ENCODE data around the gene RPP14. TPM values are rescaled to one million over a fixed set of nuclear protein-coding genes. Genes with fewer than 3 reads are reported as not detected.

The RPP14 gene
- total and polyA plus RNA-seq, 4 donors, result 5.8 to 13.8 (median 10.4) TPM

- H3K9me3 ChIP-seq (ENCODE audit: control insufficient read depth, low read length), result no peaks in the 10 kb centered on the region
- WGBS, 2 donors, result 93 to 95% methylated on average over 1 of the region's 1 CpG
- intact Hi-C loops (cut with DNase I), result no loop called here
- no peaks in the 10 kb centered on the region for H3K36me3 ChIP-seq (ENCODE audit: control insufficient read depth in 1 of 2, insufficient read depth in 2 of 2, low read length in 1 of 2)
- no peaks in the 10 kb centered on the region for H3K4me1 ChIP-seq (ENCODE audit: control insufficient read depth in 1 of 2, insufficient read depth in 2 of 2, low read length in 2 of 2)
- H3K4me3 ChIP-seq (ENCODE audit: low read length in 2 of 2), result no peak overlapping the region
- DNase-seq (no peak), ATAC-seq (ENCODE audit: low FRiP score) (no peak)
- H3K27ac ChIP-seq (ENCODE audit: low read depth in 1 of 2, low read length in 2 of 2), result no peak overlapping the region
- H3K27me3 ChIP-seq (ENCODE audit: control insufficient read depth in 1 of 2, insufficient read depth in 2 of 2, low read length in 1 of 2), result no peaks in the 10 kb centered on the region
These were observed 60.7 kb downstream of the RPP14 start for GRCh38 chr3:58366699-58367098.

- H3K4me3 ChIP-seq (ENCODE audit: low read length in 2 of 2), result no peak overlapping the region
- ATAC-seq (ENCODE audit: low FRiP score), result no peak
- H3K36me3 ChIP-seq (ENCODE audit: control insufficient read depth in 1 of 2, insufficient read depth in 2 of 2, low read length in 1 of 2), result no peaks in the 10 kb centered on the region
- no peaks in the 10 kb centered on the region for H3K4me1 ChIP-seq (ENCODE audit: control insufficient read depth in 1 of 2, insufficient read depth in 2 of 2, low read length in 2 of 2)
- intact Hi-C loops (cut with DNase I), result no loop called here
- 80 to 93% methylated on average over 1 of the region's 1 CpG for WGBS, 2 donors
- H3K27ac ChIP-seq (ENCODE audit: low read depth in 1 of 2, low read length in 2 of 2), result no peak overlapping the region
- no peak for DNase-seq
- H3K27me3 ChIP-seq (ENCODE audit: control insufficient read depth in 1 of 2, insufficient read depth in 2 of 2, low read length in 1 of 2), result no peaks in the 10 kb centered on the region
- no peaks in the 10 kb centered on the region for H3K9me3 ChIP-seq (ENCODE audit: control insufficient read depth, low read length)
These were observed 63.0 kb downstream of the RPP14 start for GRCh38 chr3:58369038-58369437.

Other genes starting within 250 kb of the RPP14 start
- 10 to 100 TPM in 1 of 2 donors, 1 to 10 TPM in 1; 4.3 to 19.8 TPM for gene DNASE1L3, start 95.3 kb upstream of the RPP14 start, total RNA-seq
- gene DNASE1L3, start 95.3 kb upstream of the RPP14 start, polyA plus RNA-seq, result 1 to 10 TPM; 1.4 to 7.0 TPM
- 10 to 100 TPM in 1 of 2 donors, 1 to 10 TPM in 1; 7.6 to 10.4 TPM for gene ABHD6, start 68.5 kb upstream of the RPP14 start, total RNA-seq
- 1 to 10 TPM; 5.9 to 7.1 TPM for gene ABHD6, start 68.5 kb upstream of the RPP14 start, polyA plus RNA-seq
- gene HTD2, start 275 bp downstream of the RPP14 start, total RNA-seq, result 1 to 10 TPM; 6.5 to 7.8 TPM
- 10 to 100 TPM in 1 of 2 donors, 1 to 10 TPM in 1; 7.7 to 10.8 TPM for gene HTD2, start 275 bp downstream of the RPP14 start, polyA plus RNA-seq
- 10 to 100 TPM; 19.8 to 32.6 TPM for gene PXK, start 26.6 kb downstream of the RPP14 start, total RNA-seq
- gene PXK, start 26.6 kb downstream of the RPP14 start, polyA plus RNA-seq, result 10 to 100 TPM in 1 of 2 donors, 1 to 10 TPM in 1; 6.8 to 13.0 TPM
- 10 to 100 TPM; 49.0 to 49.9 TPM for gene PDHB, start 127.6 kb downstream of the RPP14 start, total RNA-seq
- 10 to 100 TPM; 68.4 to 72.7 TPM for gene PDHB, start 127.6 kb downstream of the RPP14 start, polyA plus RNA-seq
- gene KCTD6, start 185.9 kb downstream of the RPP14 start, total RNA-seq, result 10 to 100 TPM in 1 of 2 donors, 1 to 10 TPM in 1; 7.9 to 12.8 TPM
- 10 to 100 TPM in 1 of 2 donors, 1 to 10 TPM in 1; 5.9 to 16.5 TPM for gene KCTD6, start 185.9 kb downstream of the RPP14 start, polyA plus RNA-seq
- gene ACOX2, start 230.9 kb downstream of the RPP14 start, total RNA-seq, result 10 to 100 TPM; 12.9 to 31.5 TPM
- gene ACOX2, start 230.9 kb downstream of the RPP14 start, polyA plus RNA-seq, result 10 to 100 TPM; 10.6 to 68.7 TPM

Measured in aorta (tissue), 5 donors.